ENCODE measurements around the gene BATF2.
"Not testable (repeated sequence)": the region's sequence is repeated elsewhere in the genome, so short reads cannot be mapped to it uniquely, and the experiment has no call there.

Gene BATF2

DNA sequence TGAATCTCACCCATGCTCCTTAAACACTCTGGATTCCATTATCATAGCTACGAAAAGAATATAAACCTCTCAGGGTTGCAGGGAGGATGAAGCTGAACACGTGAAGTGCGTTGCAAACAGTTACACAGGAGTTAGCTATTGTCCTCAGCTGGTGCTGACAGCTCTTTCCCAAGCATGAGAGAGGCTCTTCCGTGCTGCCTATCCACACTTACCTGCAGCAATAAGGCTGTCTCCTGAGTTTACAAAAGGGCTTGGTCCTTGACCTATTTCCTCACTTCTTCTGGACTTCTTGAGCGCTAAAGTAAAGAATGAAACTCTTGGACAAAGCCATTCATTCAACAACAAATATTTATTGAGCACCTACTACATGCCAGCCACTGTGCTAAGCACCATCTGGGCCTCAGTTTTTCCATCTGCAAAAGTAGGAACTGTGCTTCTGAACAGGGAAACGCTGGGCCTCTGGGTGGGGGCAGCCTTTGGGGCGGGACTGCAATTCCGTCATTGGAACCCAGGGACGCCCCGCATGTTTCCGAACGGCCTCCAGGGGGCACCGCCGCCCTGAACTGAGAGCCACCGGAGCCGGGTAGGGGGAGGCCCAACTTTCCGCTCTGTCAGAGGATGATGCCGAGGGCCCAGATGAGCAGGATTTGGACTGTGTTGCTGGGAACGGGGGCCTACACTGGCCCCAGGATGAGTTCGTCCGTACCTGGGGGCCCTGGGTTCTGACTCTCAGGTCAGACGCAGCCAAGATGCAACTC lies 16.5 kb upstream of the BATF2 start:
- DNase-seq (ENCODE audit: low spot score): peak; percentile 87

DNA sequence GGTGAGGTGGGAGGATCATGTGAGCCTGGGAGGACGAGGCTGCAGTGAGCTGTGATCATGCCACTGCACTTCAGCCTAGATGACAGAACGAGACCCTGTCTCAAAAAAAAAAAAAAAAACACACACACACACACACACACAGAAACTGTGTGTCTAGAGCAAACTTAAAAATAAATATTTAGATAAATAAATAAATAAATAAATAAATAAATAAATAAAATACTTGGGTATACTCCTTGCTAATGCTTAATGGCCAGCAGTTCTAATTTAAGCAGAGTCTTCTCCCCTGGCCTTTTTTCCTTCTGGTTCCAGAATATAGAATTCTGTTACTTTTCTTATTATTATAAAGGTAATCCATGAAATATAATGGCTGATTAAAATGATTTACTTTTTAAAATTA lies 12.1 kb upstream of the BATF2 start:
- no peak for DNase-seq (ENCODE audit: low spot score)

DNA sequence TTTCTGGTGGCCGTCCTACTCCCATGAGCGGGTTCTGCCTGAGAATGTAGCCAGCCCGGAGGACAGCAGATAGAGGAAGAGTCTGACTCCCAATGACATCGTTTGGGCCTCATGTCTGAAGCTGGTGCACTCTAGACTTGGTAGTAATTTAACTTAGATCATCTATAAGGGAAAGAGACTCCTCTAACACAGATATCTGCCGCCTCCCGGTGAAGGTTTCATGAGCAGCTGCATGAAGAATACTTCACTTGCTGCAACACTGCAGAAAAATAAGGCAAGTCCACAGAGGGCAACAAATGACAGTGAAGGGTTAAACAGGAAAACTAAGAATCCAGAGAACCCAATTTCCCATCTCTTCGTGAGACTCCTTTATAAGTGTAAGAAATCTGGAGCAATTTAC lies 11.2 kb upstream of the BATF2 start:
- no peak for DNase-seq (ENCODE audit: low spot score)

- not testable (repeated sequence) for DNase-seq (ENCODE audit: low spot score)
Observed at GRCh38 chr11:65003968-65004367, 7.2 kb upstream of the BATF2 start.

- DNase-seq (ENCODE audit: low spot score): no peak
Observed at GRCh38 chr11:65003282-65003681, 6.5 kb upstream of the BATF2 start.

DNA sequence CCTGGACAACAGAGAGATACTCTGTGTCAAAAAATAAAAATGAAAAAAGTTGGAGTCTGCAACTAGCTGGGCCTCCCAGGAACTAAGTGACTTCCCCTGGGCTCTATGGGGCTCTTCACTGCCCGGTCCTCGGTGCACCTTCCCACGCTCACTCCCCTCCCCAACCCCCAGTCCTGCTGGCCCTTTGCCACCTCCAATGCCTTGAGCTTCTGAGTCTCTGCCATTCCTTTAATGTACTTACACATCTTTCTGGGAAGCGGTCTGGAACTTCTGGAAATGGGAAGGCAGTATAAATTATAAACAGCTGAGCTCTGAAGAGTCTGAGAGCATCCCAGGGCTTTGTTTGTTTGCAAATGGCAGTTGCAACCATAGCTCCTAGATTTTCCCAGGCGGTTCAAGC lies 5.9 kb upstream of the BATF2 start:
- DNase-seq (ENCODE audit: low spot score): no peak

- DNase-seq (ENCODE audit: low spot score): no peak
Observed at GRCh38 chr11:64999478-64999877, 2.7 kb upstream of the BATF2 start.

- DNase-seq (ENCODE audit: low spot score): no peak
Observed at GRCh38 chr11:64998690-64999431, 2.1 kb upstream of the BATF2 start.

DNA sequence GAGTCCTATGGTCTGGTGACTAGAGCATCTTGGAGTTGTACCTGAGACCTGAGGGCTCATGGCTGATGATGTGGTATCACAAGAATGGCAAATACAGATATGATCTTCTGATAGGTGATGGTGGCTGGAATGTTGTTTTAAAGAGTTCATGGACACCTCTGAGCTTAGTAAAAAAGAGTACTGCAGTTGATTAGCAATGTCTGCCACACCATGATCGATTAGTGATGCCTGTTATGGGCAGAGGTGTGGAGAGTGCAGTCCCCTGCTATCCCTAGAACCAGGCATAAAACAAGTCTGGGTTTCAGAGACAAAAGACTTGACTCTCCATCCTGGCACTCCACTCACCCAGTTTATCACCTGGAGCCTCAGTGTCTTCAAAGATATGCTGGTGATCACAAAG lies 1.4 kb upstream of the BATF2 start:
- DNase-seq (ENCODE audit: low spot score): no peak

GRCh38 chr11:64996327-64996709 lies 453 bp downstream of the BATF2 start:
- DNase-seq (ENCODE audit: low spot score): no peak

DNA sequence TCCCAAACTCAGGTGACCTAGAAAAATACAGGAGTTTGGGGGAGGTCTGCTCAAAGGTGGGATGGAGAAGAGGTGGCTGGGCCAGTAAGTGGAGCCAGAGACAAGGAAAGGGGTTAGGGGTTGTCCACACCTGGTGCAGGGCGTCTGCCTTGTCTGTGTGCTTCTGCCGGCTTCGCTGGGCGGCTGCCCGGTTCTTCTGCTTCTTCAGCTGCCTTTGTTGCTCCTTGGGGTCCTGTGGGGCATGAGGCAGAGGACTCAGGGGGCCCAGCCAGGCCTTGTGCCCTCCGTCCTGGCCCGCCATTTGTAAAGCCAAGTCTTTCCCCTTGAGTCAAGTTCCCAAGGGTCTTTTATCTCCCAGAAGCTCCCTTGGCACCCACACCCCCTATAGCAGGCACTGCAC lies 2.5 kb downstream of the BATF2 start:
- DNase-seq (ENCODE audit: low spot score): no peak

DNA sequence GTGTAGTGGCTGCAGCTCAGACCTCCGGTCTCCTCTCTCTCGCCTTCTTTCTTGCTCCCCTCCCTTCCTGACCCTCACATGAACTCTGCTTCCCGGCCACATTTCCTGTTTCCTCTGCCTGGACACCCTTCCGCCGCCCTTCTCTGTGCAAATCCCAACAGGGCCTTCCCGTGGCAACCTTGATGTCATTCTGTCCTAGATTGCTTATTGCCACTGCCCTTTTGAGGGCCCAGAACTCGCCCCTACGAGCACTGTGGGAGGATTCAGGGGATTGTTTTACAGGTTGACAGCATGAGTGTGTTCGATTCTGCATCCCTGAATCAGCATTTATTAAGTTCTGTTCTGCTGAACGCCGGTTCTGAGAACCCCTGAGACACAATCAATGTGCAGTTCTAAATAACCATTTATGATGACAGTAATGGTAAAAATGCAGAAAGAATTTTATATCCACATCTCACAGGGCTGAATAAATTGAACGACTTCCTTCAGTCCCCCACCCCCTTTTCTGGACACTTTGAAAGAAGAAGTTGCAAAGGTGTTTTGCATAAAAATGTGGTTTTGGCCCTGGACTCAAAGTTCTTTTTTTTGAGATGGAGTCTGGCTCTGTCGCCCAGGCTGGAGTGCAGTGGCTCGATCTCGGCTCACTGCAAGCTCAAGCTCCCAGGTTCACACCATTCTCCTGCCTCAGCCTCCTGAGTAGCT lies 6.4 kb downstream of the BATF2 start:
- DNase-seq (ENCODE audit: low spot score): no peak

GRCh38 chr11:64989416-64989815 lies 7.4 kb downstream of the BATF2 start:
- no peak for DNase-seq (ENCODE audit: low spot score)

GRCh38 chr11:64987998-64988854 lies 8.5 kb downstream of the BATF2 start:
- no peak for DNase-seq (ENCODE audit: low spot score)

GRCh38 chr11:64983339-64983738 lies 13.4 kb downstream of the BATF2 start:
- DNase-seq (ENCODE audit: low spot score): not testable (repeated sequence)

- DNase-seq (ENCODE audit: low spot score): no peak
Observed at GRCh38 chr11:64976651-64977050, 20.1 kb downstream of the BATF2 start.

- no peak for DNase-seq (ENCODE audit: low spot score)
Observed at GRCh38 chr11:64974124-64974523, 22.6 kb downstream of the BATF2 start.

- DNase-seq (ENCODE audit: low spot score): peak; percentile 52
Observed at GRCh38 chr11:64971421-64972233, 25.1 kb downstream of the BATF2 start, which contains the start of gene MAJIN. MAJIN (minus strand) TSS chr11:64972108; CDS start chr11:64959405, 12,703 bp downstream.

- no peak for DNase-seq (ENCODE audit: low spot score)
Observed at GRCh38 chr11:64970731-64971151, 26.0 kb downstream of the BATF2 start.

GRCh38 chr11:64969209-64969608 lies 27.6 kb downstream of the BATF2 start:
- no peak for DNase-seq (ENCODE audit: low spot score)

- DNase-seq (ENCODE audit: low spot score): no peak
Observed at GRCh38 chr11:64967375-64967774, 29.4 kb downstream of the BATF2 start.
